ENCODE results near the gene HOXB5. TPM values are rescaled to one million over a fixed set of nuclear protein-coding genes. Genes with fewer than 3 reads are reported as not detected.

The HOXB5 gene
- total and polyA plus RNA-seq, 2 of the 4 experiments (the other 2 are of a cell fraction), result 0.54 to 18.0 TPM

GRCh38 chr17:48634493-48635208 lies 41.1 kb upstream of the HOXB5 start:
- no peak for TF ChIP-seq BHLHE40 (IDR thresholded peaks at IDR 0.05; ENCODE audit: low read depth, low read length)
- no peak for TF ChIP-seq RAD21 (IDR thresholded peaks at IDR 0.05; ENCODE audit: low read length)
- no peak for TF ChIP-seq NFE2L2 (IDR thresholded peaks at IDR 0.05; ENCODE audit: low read depth, low read length)
- TF ChIP-seq MAFK (IDR thresholded peaks at IDR 0.05; ENCODE audit: low read depth, low read length), result no peak
- TF ChIP-seq FOS (IDR thresholded peaks at IDR 0.05; ENCODE audit: low read depth, low read length), result no peak
- no peak for TF ChIP-seq USF2 (IDR thresholded peaks at IDR 0.05; ENCODE audit: low read depth, low read length)
- no peak for TF ChIP-seq CEBPB (IDR thresholded peaks at IDR 0.05; ENCODE audit: low read depth, low read length)
- TF ChIP-seq, protein P1, sequence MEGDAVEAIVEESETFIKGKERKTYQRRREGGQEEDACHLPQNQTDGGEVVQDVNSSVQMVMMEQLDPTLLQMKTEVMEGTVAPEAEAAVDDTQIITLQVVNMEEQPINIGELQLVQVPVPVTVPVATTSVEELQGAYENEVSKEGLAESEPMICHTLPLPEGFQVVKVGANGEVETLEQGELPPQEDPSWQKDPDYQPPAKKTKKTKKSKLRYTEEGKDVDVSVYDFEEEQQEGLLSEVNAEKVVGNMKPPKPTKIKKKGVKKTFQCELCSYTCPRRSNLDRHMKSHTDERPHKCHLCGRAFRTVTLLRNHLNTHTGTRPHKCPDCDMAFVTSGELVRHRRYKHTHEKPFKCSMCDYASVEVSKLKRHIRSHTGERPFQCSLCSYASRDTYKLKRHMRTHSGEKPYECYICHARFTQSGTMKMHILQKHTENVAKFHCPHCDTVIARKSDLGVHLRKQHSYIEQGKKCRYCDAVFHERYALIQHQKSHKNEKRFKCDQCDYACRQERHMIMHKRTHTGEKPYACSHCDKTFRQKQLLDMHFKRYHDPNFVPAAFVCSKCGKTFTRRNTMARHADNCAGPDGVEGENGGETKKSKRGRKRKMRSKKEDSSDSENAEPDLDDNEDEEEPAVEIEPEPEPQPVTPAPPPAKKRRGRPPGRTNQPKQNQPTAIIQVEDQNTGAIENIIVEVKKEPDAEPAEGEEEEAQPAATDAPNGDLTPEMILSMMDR (conservative IDR thresholded peaks at IDR 0.05; ENCODE audit: low read depth, low read length), result no peak
- no peak for TF ChIP-seq RCOR1 (IDR thresholded peaks at IDR 0.05; ENCODE audit: insufficient replicate concordance, low read length)
- no peak for TF ChIP-seq ELK1 (IDR thresholded peaks at IDR 0.05; ENCODE audit: borderline replicate concordance, low read depth, low read length)
- TF ChIP-seq RFX5 (IDR thresholded peaks at IDR 0.05; ENCODE audit: low read depth, low read length), result no peak
- no peak for TF ChIP-seq CHD1 (IDR thresholded peaks at IDR 0.05; ENCODE audit: low read depth, low read length)
- no peak for DNase-seq
- BruUV-seq (replicated peaks), result no TSS peak

More at GRCh38 chr17:48634493-48635208, 41.1 kb upstream of the HOXB5 start:
- Histone ChIP-seq H3K14ac (replicated peaks; ENCODE audit: low read depth, low read length) (no peak overlapping the region), H3K9me3 (ENCODE audit: control insufficient read depth, insufficient read depth, low read length) (peaks cover 35% of the 10 kb centered on the region), H3K4me1 (ENCODE audit: control insufficient read depth, insufficient read depth, low read length) (no peaks in the 10 kb centered on the region), H3K27me3 (ENCODE audit: control insufficient read depth, insufficient read depth, low read length) (peaks cover 98% of the 10 kb centered on the region), H4K20me1 (ENCODE audit: insufficient read depth, low read length) (no peaks in the 10 kb centered on the region; the same call in 1 of the 2 replicates), H3K36me3 (ENCODE audit: control insufficient read depth, insufficient read depth, low read length) (no peaks in the 10 kb centered on the region), H2AFZ (replicated peaks; ENCODE audit: low read length, poor library complexity) (no peak overlapping the region), H2BK15ac (ENCODE audit: low read depth, low read length) (no peak overlapping the region), H2BK5ac (ENCODE audit: low read depth, low read length, poor library complexity, severe bottlenecking) (no peak overlapping the region), H3K56ac (ENCODE audit: extremely low read depth, insufficient read depth, low read length) (no peak overlapping the region), H3K9ac (ENCODE audit: low read depth, low read length) (no peak overlapping the region), H3K27ac (ENCODE audit: insufficient read depth, low read length) (no peak overlapping the region), H2BK120ac (ENCODE audit: low read depth, low read length) (no peak overlapping the region), H3K4ac (ENCODE audit: low read depth, low read length) (no peak overlapping the region), H4K8ac (ENCODE audit: low read depth in 2 of 2, low read length in 2 of 2) (no peak overlapping the region), H3K79me1 (ENCODE audit: low read depth in 1 of 2, low read length in 2 of 2) (no peaks in the 10 kb centered on the region), H2AK5ac (ENCODE audit: low read depth, low read length) (no peak overlapping the region), H3K23ac (ENCODE audit: low read depth, low read length) (no peak overlapping the region), H4K5ac (ENCODE audit: low read depth, low read length) (no peak overlapping the region), H3K18ac (ENCODE audit: low read depth, low read length) (no peak overlapping the region), H3K9me1 (ENCODE audit: insufficient read depth, low read length) (no peaks in the 10 kb centered on the region), H3K4me3 (ENCODE audit: insufficient read depth, low read depth, low read length) (no peak overlapping the region), H2AK9ac (replicated peaks; ENCODE audit: low read depth, low read length, poor library complexity) (no peak overlapping the region), H3K4me2 (ENCODE audit: low read depth, low read length) (no peak overlapping the region), H2BK20ac (ENCODE audit: low read depth, low read length) (no peak overlapping the region), H4K91ac (ENCODE audit: insufficient read depth, low read depth, low read length) (no peak overlapping the region)
- no CpG with 5 or more reads among the region's 20 CpGs for WGBS, 2 experiments (ENCODE audit: extremely low coverage in 2 of 2, insufficient read length in 1 of 2)
- in situ Hi-C loops (cut with MboI; ENCODE audit: low sequenced_read_pairs), result no loop called here
- CTCF ChIA-PET, result no interaction called here
- intact Hi-C loops (cut with micrococcal nuclease), result no loop called here
- POLR2A ChIA-PET (ENCODE audit: unreplicated experiment), result no interaction called here
- ATAC-seq (ENCODE audit: low read depth), result no peak
- dilution Hi-C loops (cut with HindIII; ENCODE audit: low sequenced_read_pairs, unreplicated experiment), result no loop called here
